ENCODE data around the gene CD22. TPM values are rescaled to one million over a fixed set of nuclear protein-coding genes. Genes with fewer than 3 reads are reported as not detected.
A peak's percentile ranks its signal among the peaks of the same experiment; 100 is the strongest.

CD22 gene
- total RNA-seq, 1 experiment from 2014 or later, result not detected

DNA sequence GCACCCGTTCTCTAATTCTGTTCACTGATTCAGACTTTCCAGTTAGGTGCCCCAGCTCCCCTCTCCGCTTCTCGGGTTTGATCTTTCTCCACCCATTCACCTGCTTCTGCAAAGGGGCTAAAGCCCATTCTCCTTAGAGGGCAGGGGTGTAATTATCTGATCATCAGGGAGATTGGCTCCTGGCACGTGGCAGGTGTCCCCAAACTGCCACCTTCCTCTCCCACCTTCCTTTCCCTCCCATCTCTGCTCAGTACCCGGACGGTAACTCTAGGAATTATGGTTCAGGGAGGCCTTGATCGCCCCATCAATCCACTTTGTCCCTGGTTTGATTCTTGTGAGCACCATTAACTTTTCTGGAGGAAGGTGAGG lies 18.9 kb downstream of the CD22 start:
- POLR2A ChIA-PET, result no interaction called here
- H3K27me3 Mint-ChIP-seq (ENCODE audit: insufficient read depth, unreplicated experiment), result no peaks in the 10 kb centered on the region
- H3K4me1 Mint-ChIP-seq (ENCODE audit: low read depth, unreplicated experiment), result no peaks in the 10 kb centered on the region

DNA sequence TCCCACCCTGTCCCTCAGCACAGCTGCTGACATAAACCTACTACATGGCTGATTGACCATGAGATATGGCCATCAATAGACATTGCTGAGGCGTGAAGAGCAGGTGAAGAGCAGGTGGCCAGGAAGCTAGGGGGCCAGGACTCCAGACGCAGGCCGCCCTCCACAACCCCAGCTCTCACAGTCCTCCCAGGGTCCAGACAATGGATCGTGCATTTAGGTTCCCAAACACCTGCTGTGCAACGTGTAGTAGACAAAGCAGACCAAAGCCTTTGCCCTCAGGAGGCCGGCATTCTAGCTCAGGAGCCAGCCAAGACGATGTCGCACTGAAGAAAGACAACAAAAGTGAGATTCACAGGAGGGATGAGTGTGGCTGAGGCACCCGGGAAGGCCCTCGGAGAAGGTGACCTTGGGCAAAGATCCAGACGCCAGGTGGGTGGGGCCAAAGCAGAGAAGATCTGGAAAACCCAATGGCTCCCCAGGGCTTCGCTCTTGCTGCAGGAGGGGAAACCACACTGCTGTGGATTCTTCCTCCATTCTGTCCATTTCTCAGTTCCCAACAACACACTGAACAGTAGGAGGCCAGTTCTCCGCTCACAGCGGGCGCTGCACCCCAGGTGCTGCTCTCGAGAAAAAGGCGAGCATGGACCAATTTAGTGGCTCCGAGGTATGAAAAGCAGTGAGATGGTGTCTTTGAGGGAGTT lies 20.1 kb downstream of the CD22 start:
- Histone ChIP-seq H3K27me3 (replicated peaks; ENCODE audit: control insufficient read depth, insufficient read depth, low read length) (no peaks in the 10 kb centered on the region), H3K36me3 (ENCODE audit: control insufficient read depth, insufficient read depth, low read length) (no peaks in the 10 kb centered on the region), H3K4me1 (no peaks in the 10 kb centered on the region; the same call in 1 of the 2 replicates), H3K9me3 (no peaks in the 10 kb centered on the region), H3K4me3 (ENCODE audit: low read depth, low read length) (no peak overlapping the region)
- DNase-seq, result peak in 1 of 2 experiments; percentile 22
- no peaks in the 10 kb centered on the region for H3K9me3 Mint-ChIP-seq (ENCODE audit: unreplicated experiment)
- BruUV-seq (replicated peaks), result no TSS peak
- H3K27ac Mint-ChIP-seq (ENCODE audit: unreplicated experiment), result no peak overlapping the region
- no peaks in the 10 kb centered on the region for H3K4me1 Mint-ChIP-seq (ENCODE audit: low read depth, unreplicated experiment)
- ChIA-PET CTCF (interaction anchor here (1.0 kb wide), 1 partner anchor 120 kb away, joined by 3 read pairs; no protein-coding TSS in a partner anchor), POLR2A (no interaction called here)
- intact Hi-C loops (cut with micrococcal nuclease; ENCODE audit: unreplicated experiment), result no loop called here
- no peak overlapping the region for H3K4me3 Mint-ChIP-seq (ENCODE audit: unreplicated experiment)
- no peaks in the 10 kb centered on the region for H3K27me3 Mint-ChIP-seq (ENCODE audit: insufficient read depth, unreplicated experiment)
- no peaks in the 10 kb centered on the region for H3K36me3 Mint-ChIP-seq (ENCODE audit: insufficient read depth, unreplicated experiment)
- TF ChIP-seq CTCF (IDR thresholded peaks at IDR 0.05; ENCODE audit: insufficient read depth in 1 of 2, low read depth in 1 of 2, low read length in 1 of 2, severe bottlenecking in 1 of 2, unreplicated experiment in 1 of 2), result no peak

More for the DNA sequence above, 18.9 kb downstream of the CD22 start:
- H3K9me3 ChIP-seq, result no peaks in the 10 kb centered on the region
- H3K9me3 Mint-ChIP-seq (ENCODE audit: unreplicated experiment), result no peaks in the 10 kb centered on the region
- H3K27ac Mint-ChIP-seq (ENCODE audit: unreplicated experiment), result no peak overlapping the region
- no peak for TF ChIP-seq CTCF (IDR thresholded peaks at IDR 0.05; ENCODE audit: insufficient read depth in 1 of 2, low read depth in 1 of 2, low read length in 1 of 2, severe bottlenecking in 1 of 2, unreplicated experiment in 1 of 2)
- no peaks in the 10 kb centered on the region for H3K36me3 ChIP-seq (ENCODE audit: control insufficient read depth, insufficient read depth, low read length)
- no TSS peak for BruUV-seq (replicated peaks)
- intact Hi-C loops (cut with micrococcal nuclease; ENCODE audit: unreplicated experiment), result no loop called here
- no peak overlapping the region for H3K4me3 Mint-ChIP-seq (ENCODE audit: unreplicated experiment)
- H3K36me3 Mint-ChIP-seq (ENCODE audit: insufficient read depth, unreplicated experiment), result no peaks in the 10 kb centered on the region
- CTCF ChIA-PET, result interaction anchor here (1.3 kb wide), 1 partner anchor 147 kb away, joined by 3 read pairs; no protein-coding TSS in a partner anchor
- DNase-seq, result no peak
- H3K4me1 ChIP-seq, result no peaks in the 10 kb centered on the region; the same call in 1 of the 2 replicates
- no peaks in the 10 kb centered on the region for H3K27me3 ChIP-seq (replicated peaks; ENCODE audit: control insufficient read depth, insufficient read depth, low read length)
- H3K4me3 ChIP-seq (ENCODE audit: low read depth, low read length), result no peak overlapping the region

GRCh38 chr19:35349614-35350521 lies 20.9 kb downstream of the CD22 start:
- H3K36me3 Mint-ChIP-seq (ENCODE audit: insufficient read depth, unreplicated experiment), result no peaks in the 10 kb centered on the region
- H3K36me3 ChIP-seq (ENCODE audit: control insufficient read depth, insufficient read depth, low read length), result no peaks in the 10 kb centered on the region
- TF ChIP-seq CTCF (IDR thresholded peaks at IDR 0.05; ENCODE audit: insufficient read depth in 1 of 2, low read depth in 1 of 2, low read length in 1 of 2, severe bottlenecking in 1 of 2, unreplicated experiment in 1 of 2), result no peak
- H3K4me3 ChIP-seq (ENCODE audit: low read depth, low read length), result no peak overlapping the region
- H3K4me1 Mint-ChIP-seq (ENCODE audit: low read depth, unreplicated experiment), result no peaks in the 10 kb centered on the region
- POLR2A ChIA-PET, result no interaction called here
- H3K9me3 Mint-ChIP-seq (ENCODE audit: unreplicated experiment), result no peaks in the 10 kb centered on the region
- DNase-seq, result peak in 1 of 2 experiments; percentile 26
- CTCF ChIA-PET, result interaction anchor here (1.0 kb wide), 1 partner anchor 120 kb away, joined by 3 read pairs; no protein-coding TSS in a partner anchor
- intact Hi-C loops (cut with micrococcal nuclease; ENCODE audit: unreplicated experiment), result no loop called here
- H3K27ac Mint-ChIP-seq (ENCODE audit: unreplicated experiment), result no peak overlapping the region
- H3K27me3 Mint-ChIP-seq (ENCODE audit: insufficient read depth, unreplicated experiment), result no peaks in the 10 kb centered on the region
- no peak overlapping the region for H3K4me3 Mint-ChIP-seq (ENCODE audit: unreplicated experiment)
- no peaks in the 10 kb centered on the region; the same call in 1 of the 2 replicates for H3K4me1 ChIP-seq
- BruUV-seq (replicated peaks), result no TSS peak
- H3K9me3 ChIP-seq, result no peaks in the 10 kb centered on the region
- no peaks in the 10 kb centered on the region for H3K27me3 ChIP-seq (replicated peaks; ENCODE audit: control insufficient read depth, insufficient read depth, low read length)
